ENCODE results near the gene AQR.

- no peak for TF ChIP-seq POLR2A (IDR thresholded peaks at IDR 0.05)
- TF ChIP-seq, protein P1, sequence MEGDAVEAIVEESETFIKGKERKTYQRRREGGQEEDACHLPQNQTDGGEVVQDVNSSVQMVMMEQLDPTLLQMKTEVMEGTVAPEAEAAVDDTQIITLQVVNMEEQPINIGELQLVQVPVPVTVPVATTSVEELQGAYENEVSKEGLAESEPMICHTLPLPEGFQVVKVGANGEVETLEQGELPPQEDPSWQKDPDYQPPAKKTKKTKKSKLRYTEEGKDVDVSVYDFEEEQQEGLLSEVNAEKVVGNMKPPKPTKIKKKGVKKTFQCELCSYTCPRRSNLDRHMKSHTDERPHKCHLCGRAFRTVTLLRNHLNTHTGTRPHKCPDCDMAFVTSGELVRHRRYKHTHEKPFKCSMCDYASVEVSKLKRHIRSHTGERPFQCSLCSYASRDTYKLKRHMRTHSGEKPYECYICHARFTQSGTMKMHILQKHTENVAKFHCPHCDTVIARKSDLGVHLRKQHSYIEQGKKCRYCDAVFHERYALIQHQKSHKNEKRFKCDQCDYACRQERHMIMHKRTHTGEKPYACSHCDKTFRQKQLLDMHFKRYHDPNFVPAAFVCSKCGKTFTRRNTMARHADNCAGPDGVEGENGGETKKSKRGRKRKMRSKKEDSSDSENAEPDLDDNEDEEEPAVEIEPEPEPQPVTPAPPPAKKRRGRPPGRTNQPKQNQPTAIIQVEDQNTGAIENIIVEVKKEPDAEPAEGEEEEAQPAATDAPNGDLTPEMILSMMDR (IDR thresholded peaks at IDR 0.05), result no peak
Observed at GRCh38 chr15:34865531-34865930, 104.0 kb downstream of the AQR start.
